IMR-90 (cell line): Measurements from ENCODE around the gene BTBD9.

Experiments used
- BHLHE40 ChIP-seq: fragments of 150-350 bp; IDR thresholded peaks from 2 replicates; pipeline ENCODE4 v1.6.1; 2016; ENCODE audit warnings: mild to moderate bottlenecking, low read depth, low read length
- CEBPB ChIP-seq: IDR thresholded peaks from 2 replicates; pipeline ENCODE4 v1.6.1; 2012; ENCODE audit warnings: low read depth, low read length, improper control_type of control experiment
- CHD1 ChIP-seq: IDR thresholded peaks from 2 replicates; pipeline ENCODE4 v1.6.1; 2012; ENCODE audit warnings: low read depth, low read length, improper control_type of control experiment
- MAFK ChIP-seq: IDR thresholded peaks from 2 replicates; pipeline ENCODE4 v1.6.1; 2012; ENCODE audit warnings: low read depth, low read length, improper control_type of control experiment
- MAZ ChIP-seq: IDR thresholded peaks from 2 replicates; pipeline ENCODE4 v1.6.1; 2012; ENCODE audit warnings: low read depth, mild to moderate bottlenecking, low read length, improper control_type of control experiment, moderate library complexity, borderline replicate concordance
- MXI1 ChIP-seq: IDR thresholded peaks from 2 replicates; pipeline ENCODE4 v1.6.1; 2012; ENCODE audit warnings: low read depth, mild to moderate bottlenecking, low read length, moderate library complexity, borderline replicate concordance
- POLR2A ChIP-seq: IDR thresholded peaks from 2 replicates; pipeline ENCODE4 v1.6.1; 2012; ENCODE audit warnings: mild to moderate bottlenecking, low read depth, low read length
- RAD21 ChIP-seq: IDR thresholded peaks from 2 replicates; pipeline ENCODE4 v1.6.1; 2012; ENCODE audit warnings: low read length, improper control_type of control experiment
- RCOR1 ChIP-seq: IDR thresholded peaks from 2 replicates; pipeline ENCODE4 v1.6.1; 2012; ENCODE audit warnings: mild to moderate bottlenecking, low read length, improper control_type of control experiment; ENCODE audit not compliant: insufficient replicate concordance
- RFX5 ChIP-seq: IDR thresholded peaks from 2 replicates; pipeline ENCODE4 v1.8.0; 2012; ENCODE audit warnings: low read depth, mild to moderate bottlenecking, low read length, moderate library complexity
- SMC3 ChIP-seq: fragments of 150-350 bp; IDR thresholded peaks from 2 replicates; pipeline ENCODE4 v1.6.1; 2016; ENCODE audit warnings: low read depth, mild to moderate bottlenecking, antibody characterized with exemption, low read length, moderate library complexity
- TF ChIP-seq, protein P1 (sequence below): conservative IDR thresholded peaks from 2 replicates; pipeline ENCODE4 v1.5.1; 2012; ENCODE audit warnings: mild to moderate bottlenecking, low read depth, low read length, improper control_type of control experiment
- TF ChIP-seq, protein P2 (sequence below): fragments of 150-350 bp; IDR thresholded peaks from 2 replicates; pipeline ENCODE4 v1.6.1; 2017; ENCODE audit warnings: mild to moderate bottlenecking, antibody characterized with exemption, low read length, low read depth
- TF ChIP-seq, protein P3 (sequence below): fragments of 150-350 bp; IDR thresholded peaks from 2 replicates; pipeline ENCODE4 v1.6.1; 2016; ENCODE audit warnings: low read depth, mild to moderate bottlenecking, low read length, moderate library complexity, borderline replicate concordance

DNA sequence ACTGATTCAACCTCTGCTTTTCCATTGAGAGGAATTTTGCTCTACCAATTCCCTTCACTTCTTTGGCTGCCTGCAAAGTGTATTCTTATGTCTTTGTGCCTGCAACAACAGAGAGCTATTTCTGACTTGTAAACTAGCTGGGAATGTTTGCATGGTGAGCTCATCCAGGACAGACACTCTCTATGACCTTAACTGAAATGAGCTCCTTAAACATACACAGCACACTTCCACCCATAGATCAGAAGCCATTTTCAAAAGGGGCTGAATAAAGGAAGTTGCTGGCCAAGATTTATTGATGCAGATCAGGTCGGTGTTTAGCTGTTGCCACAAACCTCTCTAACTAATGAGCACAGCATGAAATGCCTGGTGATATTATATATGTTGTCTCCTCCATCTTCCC is 377.7 kb downstream of the BTBD9 start:
- TF ChIP-seq, protein P1, sequence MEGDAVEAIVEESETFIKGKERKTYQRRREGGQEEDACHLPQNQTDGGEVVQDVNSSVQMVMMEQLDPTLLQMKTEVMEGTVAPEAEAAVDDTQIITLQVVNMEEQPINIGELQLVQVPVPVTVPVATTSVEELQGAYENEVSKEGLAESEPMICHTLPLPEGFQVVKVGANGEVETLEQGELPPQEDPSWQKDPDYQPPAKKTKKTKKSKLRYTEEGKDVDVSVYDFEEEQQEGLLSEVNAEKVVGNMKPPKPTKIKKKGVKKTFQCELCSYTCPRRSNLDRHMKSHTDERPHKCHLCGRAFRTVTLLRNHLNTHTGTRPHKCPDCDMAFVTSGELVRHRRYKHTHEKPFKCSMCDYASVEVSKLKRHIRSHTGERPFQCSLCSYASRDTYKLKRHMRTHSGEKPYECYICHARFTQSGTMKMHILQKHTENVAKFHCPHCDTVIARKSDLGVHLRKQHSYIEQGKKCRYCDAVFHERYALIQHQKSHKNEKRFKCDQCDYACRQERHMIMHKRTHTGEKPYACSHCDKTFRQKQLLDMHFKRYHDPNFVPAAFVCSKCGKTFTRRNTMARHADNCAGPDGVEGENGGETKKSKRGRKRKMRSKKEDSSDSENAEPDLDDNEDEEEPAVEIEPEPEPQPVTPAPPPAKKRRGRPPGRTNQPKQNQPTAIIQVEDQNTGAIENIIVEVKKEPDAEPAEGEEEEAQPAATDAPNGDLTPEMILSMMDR: no peak
- TF ChIP-seq POLR2A (no peak), RAD21 (no peak), RFX5 (no peak), MAFK (no peak), MXI1 (no peak), MAZ (no peak), SMC3 (no peak), CEBPB (0 out of 2 replicates have a peak, but pooled peaks have one; percentile 29), BHLHE40 (peak; percentile 13; the same call in 1 of the 2 replicates), CHD1 (no peak), RCOR1 (peak; percentile 39)
- TF ChIP-seq, protein P2, sequence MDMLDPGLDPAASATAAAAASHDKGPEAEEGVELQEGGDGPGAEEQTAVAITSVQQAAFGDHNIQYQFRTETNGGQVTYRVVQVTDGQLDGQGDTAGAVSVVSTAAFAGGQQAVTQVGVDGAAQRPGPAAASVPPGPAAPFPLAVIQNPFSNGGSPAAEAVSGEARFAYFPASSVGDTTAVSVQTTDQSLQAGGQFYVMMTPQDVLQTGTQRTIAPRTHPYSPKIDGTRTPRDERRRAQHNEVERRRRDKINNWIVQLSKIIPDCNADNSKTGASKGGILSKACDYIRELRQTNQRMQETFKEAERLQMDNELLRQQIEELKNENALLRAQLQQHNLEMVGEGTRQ: no peak
- TF ChIP-seq, protein P3, sequence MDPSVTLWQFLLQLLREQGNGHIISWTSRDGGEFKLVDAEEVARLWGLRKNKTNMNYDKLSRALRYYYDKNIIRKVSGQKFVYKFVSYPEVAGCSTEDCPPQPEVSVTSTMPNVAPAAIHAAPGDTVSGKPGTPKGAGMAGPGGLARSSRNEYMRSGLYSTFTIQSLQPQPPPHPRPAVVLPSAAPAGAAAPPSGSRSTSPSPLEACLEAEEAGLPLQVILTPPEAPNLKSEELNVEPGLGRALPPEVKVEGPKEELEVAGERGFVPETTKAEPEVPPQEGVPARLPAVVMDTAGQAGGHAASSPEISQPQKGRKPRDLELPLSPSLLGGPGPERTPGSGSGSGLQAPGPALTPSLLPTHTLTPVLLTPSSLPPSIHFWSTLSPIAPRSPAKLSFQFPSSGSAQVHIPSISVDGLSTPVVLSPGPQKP: no peak
